T-helper 1 cell treated with Interleukin-12 subunit alpha and Interleukin-12 subunit beta and Interleukin-4 antibody, amounts not matched to agents 30 ng/mL and 1 ng/mL, for 36 hours (primary cell): ENCODE measurements around the gene ACOX3. TPM values are rescaled to one million over a fixed set of nuclear protein-coding genes. Genes with fewer than 3 reads are reported as not detected.
"Not testable (repeated sequence)": the region's sequence is repeated elsewhere in the genome, so short reads cannot be mapped to it uniquely, and the experiment has no call there.

Experiments
- intact Hi-C: fragments of 100-400 bp; cut with micrococcal nuclease; formaldehyde crosslinking; loops from one replicate; pipeline ENCODE4 v1.15.1; 2024
- total RNA-seq: library from RNA; stranded (reverse); gene quantifications from 2 replicates; pipeline ENCODE4 v1.2.3, GENCODE V29; 2022

ACOX3 gene
- 15.9 and 16.5 TPM in 2 replicates for total RNA-seq

DNA sequence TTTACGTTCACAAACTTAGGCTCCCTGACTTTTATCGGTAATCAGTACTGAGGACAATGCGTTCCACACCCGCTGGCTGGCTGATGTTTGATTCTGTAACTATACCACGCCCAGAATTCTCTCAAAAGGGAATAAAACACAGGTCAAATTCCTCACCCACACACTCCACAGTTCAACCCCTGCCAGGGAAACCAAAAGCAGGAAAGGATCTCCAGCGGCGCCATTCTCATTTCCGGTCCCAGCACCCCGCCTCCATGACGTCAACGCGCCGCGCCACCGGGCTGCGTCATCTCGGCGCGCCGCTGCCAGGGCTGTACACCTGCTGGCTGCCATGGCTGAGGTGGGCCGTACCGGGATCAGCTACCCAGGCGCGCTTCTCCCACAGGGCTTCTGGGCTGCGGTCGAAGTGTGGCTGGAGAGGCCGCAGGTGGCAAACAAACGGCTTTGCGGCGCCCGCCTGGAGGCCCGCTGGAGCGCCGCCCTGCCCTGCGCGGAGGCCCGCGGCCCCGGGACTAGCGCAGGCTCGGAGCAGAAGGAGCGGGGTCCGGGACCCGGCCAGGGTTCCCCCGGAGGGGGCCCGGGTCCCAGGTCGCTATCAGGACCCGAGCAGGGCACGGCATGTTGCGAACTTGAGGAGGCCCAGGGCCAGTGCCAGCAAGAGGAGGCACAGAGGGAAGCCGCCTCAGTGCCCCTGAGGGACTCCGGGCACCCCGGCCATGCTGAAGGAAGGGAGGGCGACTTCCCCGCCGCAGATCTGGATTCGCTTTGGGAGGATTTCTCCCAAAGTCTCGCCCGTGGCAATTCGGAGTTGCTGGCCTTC lies at the start of gene ACOX3, which contains the start of gene TRMT44:
Gene ACOX3, minus strand, starts transcription at position 232 of the 820 bp plus-strand sequence. CDS start 24,202 bp downstream, outside the sequence.
Gene TRMT44, plus strand, starts transcription at position 286 of the 820 bp plus-strand sequence. Its CDS starts 46 bp downstream, at position 332.
- intact Hi-C loops = loop anchor here (1.0 to 5.0 kb wide), 7 partner anchors 12 to 1800 kb away; partner anchors contain the start of genes ABLIM2 and MRFAP1

GRCh38 chr4:8488791-8489369 lies 48.4 kb upstream of the ACOX3 start:
- intact Hi-C loops = no loop called here

- intact Hi-C loops = not testable (repeated sequence)
These were observed 46.1 kb upstream of the ACOX3 start for GRCh38 chr4:8486643-8487042.

DNA sequence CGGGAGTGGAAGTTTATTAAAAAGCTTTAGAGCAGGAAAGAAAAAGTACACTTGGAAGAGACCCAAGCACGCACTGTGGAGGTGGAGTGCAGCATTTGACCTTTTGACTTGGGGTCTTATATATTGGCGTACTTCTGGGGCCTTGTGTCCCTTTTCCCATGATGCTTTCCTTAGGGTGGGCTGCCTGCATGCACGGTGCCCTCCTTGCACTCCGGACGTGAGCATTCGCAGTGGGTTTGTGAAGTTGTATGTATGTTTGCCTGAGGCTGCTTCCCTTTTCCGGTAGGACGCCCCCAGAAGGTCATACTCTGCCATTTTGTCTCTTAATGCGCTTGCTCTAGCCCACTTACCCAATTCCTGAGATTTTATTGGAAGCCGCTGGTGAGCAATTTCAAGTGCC lies 39.7 kb upstream of the ACOX3 start:
- intact Hi-C loops = no loop called here

DNA sequence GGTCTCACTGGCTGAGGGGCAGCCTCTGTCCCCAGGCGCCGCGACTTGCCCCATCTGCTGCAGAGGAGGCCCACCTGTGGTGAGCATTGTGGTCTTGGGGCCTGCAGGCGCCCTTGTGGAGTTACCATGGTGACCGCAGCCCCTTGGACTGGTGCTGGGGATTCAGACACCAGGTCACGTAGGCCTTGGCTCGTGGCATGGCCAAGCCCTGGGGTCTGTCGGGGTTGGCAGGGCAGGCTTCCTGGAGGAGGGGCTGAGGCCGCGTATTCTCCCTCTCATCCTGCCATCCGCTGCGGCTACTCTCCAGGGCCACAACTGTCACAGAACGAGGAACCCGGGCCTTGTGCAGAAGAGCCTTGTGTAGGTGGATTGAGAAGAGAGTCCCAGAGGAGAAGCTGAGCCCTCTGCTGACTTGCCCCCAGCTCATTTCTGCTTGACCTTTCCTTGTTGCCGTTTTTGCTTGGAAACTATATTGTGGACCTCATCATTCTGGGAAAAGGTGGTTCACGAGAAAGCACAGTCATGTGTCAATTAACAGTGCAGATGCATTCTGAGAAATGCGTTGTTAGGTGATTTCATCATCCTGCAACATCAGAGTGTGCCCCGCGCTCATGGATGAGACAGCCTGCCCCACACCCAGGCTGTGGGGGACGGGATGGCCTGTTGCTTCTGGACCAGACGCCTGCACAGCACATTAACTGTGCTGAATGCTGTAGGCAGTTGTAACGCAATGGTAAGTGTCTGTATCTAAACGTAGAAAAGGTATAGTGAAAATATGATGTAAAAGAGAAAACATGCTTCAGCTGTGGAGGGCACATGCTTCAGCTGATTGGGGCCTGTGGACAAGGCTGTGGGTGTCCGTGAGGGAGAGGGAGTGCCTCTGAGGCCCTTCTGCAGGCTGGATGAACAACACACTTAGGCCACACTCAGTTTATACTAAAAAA lies 38.5 kb upstream of the ACOX3 start:
- intact Hi-C loops = no loop called here

DNA sequence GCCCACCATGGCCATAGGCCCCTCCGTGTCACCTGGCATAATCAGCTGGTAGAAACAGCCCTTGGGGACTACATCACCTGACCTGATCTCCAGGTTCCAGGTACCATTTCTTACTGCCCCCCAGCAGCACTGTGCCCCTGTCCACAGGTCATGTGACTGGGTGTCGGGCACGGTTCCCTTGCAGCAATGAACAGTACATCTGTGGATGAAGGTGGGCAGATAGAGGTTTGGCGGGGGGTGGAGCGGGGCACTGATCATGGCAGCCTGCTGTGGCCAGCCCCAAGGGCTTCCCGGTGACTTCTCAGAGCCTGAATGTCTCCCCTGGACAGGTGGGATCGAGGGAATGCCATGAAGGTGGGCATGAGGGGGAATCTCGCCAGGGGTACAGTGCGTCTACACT lies 37.8 kb upstream of the ACOX3 start:
- intact Hi-C loops = no loop called here

- intact Hi-C loops = no loop called here
These were observed 37.2 kb upstream of the ACOX3 start for GRCh38 chr4:8477676-8478075.

DNA sequence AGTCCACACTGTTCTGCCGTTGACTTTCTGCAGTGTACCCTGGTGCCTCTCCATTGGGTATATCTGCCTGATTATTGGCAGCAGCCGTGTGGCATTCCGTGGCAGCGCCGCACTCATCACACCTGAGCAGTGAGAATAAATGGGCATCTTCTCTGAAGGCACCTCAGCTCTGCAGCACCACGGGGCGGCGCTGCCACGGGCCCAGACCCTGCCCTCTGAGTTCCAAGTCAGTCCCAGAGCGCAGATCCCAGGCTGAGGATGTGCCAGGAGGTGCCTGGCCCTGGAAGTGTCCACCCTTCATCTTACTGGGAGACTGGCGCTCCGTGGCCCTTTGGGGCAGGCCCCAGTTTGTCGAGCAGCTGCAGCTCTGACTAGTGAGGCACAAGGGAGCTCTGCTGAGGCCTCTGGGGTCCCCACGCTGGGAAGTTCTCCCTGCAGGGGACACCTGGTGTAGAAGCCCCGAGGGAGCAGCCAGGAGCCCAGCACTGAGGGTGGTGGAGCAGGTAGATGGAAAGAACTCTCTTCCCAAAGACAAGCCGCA lies 36.6 kb upstream of the ACOX3 start:
- intact Hi-C loops = no loop called here

DNA sequence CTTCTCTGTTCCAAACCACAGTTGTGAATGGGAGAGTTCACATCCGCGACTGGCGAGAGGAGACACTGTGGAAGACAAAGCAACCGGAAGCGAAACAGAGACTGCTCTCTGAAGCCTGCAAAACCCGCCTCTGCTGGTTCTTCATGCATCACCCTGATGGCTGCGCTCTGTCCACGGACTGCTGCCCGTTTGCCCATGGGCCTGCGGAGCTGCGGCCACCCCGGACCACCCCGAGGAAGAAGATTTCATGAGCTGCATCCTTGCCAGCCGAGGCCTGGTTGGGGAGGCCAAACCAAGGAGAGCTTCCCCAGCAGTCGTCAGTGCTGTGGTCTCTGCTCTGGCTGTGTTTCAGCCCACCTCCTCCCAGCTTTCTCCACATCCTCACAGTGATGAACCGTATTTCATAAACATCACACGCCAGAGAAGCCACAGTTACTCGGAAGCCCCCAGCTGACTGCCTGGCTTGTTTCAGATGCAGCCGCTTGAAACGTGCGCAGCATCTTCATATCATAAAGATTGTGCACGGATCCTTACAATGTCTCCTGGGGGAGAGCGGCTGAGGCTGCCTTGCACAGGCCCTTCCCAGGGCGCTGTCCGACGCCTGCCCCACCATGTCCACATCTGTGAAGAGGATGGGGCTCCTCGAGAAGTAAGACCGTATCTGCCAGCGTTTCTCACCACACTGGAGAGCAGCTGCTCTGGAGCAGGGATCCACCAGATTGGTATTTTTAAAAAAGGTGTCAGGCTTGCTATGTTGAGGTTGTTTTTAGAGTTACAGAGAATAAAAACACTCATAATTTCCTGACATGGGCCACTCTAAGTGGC lies 35.4 kb upstream of the ACOX3 start:
- intact Hi-C loops = no loop called here

DNA sequence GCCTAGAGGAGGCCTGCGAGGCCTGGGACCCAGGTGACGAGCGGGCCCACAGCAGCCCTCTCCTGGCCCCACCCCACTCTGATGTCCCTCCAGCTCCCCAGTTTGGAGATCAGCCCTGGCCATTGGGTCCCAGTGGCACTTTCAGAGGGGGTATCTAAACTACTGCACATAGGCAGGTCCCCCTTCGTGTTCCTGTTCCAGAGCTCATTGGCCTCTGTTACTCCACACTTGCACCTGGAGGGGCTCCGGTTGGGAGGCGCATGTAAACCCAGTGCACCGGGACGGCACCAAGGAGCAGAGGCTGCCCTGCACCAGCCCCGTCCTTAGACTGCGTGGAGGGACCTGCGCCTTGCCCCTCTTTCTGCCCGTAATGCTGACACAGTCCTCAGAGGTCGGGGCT lies 34.3 kb upstream of the ACOX3 start:
- intact Hi-C loops = no loop called here

DNA sequence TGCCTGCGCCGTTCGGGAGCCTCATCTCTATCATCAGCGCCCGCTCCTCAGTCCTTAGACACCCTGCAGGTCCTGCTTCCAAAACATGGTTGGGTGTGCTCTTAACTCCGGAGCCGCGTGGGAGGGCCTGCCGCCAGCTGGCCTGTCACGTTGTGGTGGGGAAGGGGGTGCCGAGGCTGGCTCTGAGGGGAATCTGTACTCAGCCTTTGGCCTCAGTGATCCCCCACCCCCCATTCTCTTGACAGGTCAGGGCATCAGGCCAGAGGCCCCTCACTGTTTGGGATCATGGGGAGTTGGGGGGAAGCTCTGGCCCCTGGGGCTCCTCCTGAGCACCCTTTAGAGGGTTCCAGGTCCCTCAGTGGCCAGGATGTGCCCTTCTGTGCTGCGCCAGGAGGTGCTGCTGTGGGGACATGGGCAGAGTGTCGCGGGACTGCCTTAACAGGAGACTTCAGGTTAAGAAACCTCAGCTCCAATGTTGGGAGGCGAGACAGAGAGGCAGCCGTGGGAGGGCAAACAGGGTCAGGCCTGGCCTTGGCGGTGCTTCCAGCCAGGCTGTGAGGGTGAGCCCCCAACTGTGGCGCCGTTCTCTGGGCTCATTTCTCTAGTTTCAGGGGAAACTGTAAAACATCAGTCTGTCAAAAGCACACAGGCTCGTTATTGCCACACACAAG lies 33.5 kb upstream of the ACOX3 start:
- intact Hi-C loops = no loop called here

- intact Hi-C loops = no loop called here
These were observed 32.8 kb upstream of the ACOX3 start for GRCh38 chr4:8473198-8473919.

DNA sequence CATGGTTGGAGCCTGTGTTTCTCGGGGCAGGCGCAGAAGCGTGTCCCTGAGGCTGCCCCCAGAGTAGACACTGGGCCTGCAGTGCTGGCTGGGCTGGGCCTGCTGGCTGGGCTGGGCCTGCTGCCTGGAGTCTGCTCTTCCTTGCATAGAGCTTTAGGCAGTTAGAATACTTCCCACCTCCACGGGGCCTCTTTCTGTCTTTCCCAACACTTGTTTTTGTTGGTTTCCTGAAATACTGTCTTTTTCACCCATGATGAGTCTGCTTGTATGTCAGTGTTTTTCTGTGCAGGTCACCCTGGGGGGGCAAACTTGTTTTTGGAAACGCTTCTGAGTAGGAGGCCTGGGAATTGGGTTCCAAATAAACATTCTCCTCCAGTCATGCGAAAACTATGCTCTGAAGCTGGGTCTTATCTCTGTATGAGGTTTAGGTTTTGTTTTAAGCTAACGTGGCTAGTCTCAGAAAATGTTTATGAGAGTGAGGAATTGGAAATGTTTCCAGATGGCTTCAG lies 32.2 kb upstream of the ACOX3 start:
- intact Hi-C loops = no loop called here

DNA sequence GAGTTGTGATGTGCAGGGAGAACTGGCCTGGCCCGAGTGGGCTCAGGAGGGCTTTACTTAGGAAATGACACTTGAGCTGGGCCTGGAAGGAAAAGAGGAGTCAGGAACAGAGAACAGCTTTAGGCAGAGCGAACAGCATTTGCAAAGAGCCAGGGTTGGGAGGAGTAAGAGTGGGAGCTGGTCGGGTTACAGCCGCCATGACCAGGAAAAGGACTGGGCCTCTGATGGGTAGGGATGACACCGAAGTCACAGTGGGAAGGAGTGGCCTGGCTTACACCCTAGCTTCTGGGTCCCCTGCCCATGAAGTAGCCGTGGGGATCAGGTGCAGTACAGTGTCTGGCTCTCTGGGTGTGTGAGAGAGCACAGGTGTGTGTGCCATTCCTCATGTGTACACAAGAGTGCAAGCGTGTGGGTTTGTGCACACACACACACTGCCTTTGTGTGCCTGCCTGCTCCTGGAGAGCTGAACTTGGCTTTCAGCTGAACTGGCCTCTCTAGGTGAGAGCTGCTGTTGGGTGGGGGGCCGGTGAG lies 31.7 kb upstream of the ACOX3 start:
- intact Hi-C loops = no loop called here

DNA sequence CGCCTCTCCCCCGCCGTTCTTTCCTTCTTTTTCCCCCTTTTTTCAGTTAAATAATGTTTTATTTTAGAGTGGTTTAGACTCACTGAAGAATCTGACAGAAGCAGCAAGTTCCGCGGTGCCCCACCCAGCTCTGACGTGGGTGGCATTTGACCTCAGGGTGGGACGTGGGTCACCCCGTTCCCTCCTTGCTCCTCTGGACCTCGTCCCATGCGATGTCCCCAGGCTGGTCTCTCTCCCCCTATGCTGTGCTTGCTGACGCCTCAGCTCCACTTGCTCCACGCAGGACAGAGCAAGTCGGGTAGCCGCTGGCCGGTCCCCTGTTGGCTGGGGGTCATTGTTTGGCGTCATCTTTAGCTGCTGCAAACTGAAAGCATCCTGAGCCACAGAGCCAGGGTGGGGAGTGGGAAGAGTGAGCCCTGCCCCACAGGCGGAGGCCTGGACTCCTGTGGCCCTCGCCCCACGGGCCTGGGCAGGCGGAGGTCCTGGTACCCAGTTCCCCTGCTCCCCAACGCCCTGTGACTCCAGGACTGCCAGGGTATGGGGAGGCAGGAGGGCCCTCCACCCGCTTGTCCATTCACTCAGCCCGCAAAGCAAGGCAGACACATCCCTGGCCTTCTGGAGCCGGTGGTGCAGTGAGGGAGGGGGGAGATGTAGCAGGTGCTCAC lies 30.8 kb upstream of the ACOX3 start:
- intact Hi-C loops = no loop called here

GRCh38 chr4:8470451-8471024 lies 30.0 kb upstream of the ACOX3 start:
- intact Hi-C loops = no loop called here

DNA sequence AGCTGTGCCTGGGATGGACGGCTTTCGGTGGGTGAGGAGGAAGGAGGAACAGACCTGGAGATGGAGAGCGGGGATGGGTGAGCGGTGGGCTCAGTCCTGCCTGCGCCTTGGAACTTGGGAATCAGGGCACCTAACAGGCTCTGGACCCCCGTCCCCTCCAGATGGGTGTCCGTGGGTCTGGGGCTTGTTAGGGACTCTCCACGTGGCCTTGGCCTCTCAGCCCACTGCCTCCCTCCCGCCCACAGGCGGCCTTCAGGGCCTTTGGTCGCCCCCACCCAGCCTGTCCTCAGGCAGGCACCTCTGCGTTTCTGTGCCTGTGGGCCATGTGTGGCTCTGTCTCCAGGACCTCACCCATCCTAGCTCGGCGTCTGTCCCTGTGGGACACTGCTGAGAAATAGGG lies 29.0 kb upstream of the ACOX3 start:
- intact Hi-C loops = loop anchor here (10.0 kb wide), 1 partner anchor 445 kb away; no protein-coding TSS in a partner anchor
